HG03565 (cell line): ENCODE results near the gene BRD4.

ENCODE experiments used
- ATAC-seq: cut with Tn5 transposase; IDR thresholded peaks from one replicate; pipeline ENCODE4 v1.9.1; 2021; ENCODE audit warnings: mild to moderate bottlenecking, moderate library complexity; ENCODE audit not compliant: unreplicated experiment

BRD4 gene

GRCh38 chr19:15291548-15292021 is 40.8 kb downstream of the BRD4 start:
- no peak for ATAC-seq

- no peak for ATAC-seq
Measured at GRCh38 chr19:15291089-15291488, 41.2 kb downstream of the BRD4 start.

GRCh38 chr19:15290166-15290565 is 42.2 kb downstream of the BRD4 start:
- ATAC-seq, result no peak

DNA sequence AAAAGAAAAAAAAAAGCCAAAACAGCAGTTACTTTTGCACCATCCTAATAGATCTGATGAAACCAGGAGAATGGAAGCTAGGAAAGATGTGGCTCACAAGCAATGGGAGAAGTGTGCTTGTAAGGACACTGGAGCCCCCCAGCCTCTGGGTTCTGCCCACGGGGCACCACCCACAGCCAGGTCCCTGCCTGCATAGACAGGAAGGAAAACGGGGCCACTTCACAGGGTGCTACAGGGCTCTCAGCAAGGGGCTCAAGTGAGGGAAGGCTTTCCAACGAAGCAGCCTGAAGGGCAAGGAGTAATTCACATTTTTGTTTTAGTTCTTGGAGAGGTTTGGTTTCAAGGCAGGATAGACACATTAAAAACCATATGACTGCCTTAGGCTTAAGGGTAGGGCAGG is 42.7 kb downstream of the BRD4 start:
- ATAC-seq, result no peak

DNA sequence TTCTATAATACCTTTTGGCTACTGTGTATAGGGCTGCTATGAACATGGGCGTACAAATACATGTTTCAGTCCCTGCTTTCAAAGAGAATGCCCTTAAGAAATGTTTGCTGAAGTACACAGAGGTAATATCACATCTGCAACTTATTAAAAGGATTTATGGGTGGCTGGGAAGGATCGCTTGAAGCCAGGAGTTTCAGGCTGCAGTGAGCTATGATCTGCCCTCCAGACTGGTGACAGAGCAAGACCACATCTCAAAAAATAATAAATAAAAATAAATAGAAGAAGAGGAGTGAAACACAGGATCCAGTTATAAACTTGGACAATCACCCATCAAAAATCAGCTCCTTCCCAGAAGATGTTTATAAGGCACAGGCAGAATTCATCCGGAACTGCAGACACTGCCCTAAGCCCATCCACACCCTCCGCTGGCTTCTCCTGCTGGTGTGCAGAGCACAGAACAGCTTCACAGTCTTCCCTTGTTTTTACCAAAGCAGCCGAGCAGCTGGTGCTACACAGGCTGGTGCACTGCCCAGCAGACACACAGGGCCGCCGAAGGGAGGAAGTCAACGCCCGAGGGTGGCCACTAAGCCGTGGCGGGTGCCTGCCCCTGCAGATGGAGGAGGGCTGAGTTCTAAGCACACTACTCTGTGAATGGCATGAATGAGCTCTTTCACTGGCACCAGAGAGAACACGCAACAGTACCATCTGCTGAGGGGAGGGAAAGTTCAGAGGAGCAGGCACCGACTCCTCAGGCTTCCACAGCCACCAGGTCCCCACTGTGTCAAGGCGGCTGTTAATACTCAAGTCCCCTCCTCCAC is 44.0 kb downstream of the BRD4 start:
- no peak for ATAC-seq

DNA sequence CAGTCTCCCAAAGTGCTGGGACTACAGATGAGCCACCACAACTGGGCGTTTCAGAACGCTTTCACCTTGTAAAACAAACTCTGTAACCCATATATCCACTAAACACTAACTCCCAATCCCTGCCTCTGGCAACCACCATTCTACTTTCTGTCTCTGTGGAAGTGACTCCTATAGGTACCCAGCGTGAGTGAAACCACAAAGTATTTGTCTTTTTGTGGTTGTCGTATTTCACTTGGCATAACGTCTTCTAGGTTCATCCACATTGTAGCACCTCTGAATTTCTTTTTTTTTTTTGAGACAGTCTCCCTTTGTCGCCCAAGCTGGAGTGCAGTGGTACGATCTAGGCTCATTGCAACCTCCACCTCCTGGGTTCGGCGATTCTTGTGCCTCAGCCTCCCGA is 44.8 kb downstream of the BRD4 start:
- ATAC-seq, result no peak

- ATAC-seq, result no peak
Measured at GRCh38 chr19:15286688-15287365, 45.5 kb downstream of the BRD4 start.

DNA sequence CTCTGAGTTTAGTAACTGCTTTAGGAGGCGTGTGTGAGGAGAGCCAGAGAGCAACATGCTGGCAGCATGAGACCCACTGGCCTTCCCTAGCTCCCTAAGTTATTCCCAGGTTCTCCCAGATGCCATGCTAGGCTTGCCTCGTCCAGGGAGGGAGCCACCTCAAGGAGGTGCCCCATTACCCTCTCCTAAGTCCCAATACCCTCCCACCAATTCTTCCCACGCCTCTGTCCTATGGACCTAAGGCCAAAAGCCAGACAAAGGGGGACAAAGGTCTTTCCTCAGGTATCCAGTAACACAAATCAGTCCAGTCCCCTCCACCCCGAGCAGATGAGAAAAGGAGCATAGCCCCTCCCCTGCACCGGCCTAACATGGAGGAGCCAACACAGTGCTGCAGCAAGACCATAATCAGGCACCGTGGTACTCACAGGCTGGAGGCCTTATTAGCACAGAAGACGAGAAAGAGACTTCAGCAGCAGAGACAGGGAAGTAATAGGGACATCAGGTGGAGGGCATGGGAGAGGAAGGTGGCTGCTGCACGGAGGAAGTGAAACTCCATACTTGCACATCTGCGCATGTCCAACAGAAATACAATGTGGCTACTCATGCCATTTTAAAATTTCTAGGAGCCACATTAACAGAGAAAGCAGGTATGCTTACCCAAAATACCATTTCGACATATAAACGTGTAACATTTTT is 46.3 kb downstream of the BRD4 start:
- no peak for ATAC-seq

- no peak for ATAC-seq
Measured at GRCh38 chr19:15284896-15285295, 47.4 kb downstream of the BRD4 start.

DNA sequence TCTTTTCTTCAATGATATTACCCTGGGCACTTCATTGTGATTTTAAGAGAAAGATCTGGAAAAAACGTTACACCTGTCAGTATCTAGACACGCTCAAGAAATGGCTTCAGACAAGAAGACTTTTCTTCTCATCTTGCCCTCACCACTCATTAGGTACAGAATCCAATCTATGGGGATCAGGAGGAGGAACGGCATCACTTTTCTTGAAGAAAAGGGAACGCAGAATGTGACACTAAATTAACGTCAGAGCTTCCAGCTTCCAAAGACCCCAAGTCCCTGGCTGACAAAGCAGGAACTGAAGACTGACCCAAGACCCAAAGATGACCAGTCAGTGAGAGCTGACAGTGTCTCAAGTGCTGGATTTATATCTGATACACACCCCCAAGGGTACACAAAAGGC is 48.2 kb downstream of the BRD4 start:
- ATAC-seq, result no peak

GRCh38 chr19:15283141-15283883 is 49.0 kb downstream of the BRD4 start:
- no peak for ATAC-seq

DNA sequence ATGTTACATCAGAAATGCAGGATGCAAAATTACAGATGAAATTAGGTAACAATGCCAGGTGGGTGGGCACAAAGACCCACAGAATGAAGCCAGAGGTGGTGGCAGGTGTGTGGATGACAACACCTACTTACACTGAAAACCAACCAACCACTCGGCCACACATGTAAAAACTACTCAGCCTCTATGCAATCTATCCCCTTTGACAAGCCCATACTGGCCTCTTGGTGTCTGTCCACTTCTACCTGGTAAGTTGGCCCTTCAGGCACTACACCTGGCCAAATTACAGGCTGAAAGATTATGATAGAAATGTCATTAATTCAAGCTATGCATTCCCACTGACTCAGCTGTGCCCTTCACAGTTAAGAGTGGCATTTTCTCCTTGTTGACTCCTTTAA is 50.0 kb downstream of the BRD4 start:
- no peak for ATAC-seq

DNA sequence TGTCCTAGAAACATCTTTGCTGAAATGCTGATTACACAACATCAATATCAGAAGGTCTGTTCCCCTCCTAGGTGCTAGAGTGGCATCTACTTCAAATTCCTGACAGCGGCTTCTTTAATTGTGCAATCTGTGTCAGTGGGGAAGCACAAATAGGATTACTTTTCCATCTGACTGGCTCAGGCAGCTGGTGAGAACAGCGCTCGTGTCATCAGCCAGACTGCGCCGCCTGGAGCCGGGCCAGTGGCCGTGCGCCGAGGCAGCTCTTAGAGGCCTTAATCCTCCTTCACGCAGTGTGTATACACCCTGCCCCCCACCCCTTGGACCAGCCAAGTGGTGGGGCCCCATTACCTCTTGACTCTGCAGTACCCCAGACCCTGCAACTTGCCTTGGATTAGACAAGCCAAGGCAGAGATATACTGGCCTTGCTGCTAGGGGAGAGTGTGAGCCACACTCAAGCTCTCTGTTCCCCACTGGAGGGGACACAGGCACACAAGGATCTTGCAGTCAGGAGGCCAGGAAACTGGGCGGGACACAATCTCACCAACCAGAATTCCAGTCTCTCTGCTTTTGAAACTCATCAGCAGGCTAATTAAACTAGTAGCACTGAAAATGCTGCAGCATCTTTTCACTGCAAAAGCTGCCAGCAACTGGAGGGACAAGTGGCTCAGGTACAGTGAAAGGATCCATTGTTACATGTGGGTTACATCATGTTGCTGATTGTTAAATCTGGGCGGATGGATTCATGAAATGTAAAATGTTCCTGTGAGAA is 51.2 kb downstream of the BRD4 start:
- no peak for ATAC-seq

GRCh38 chr19:15280048-15280725 is 52.2 kb downstream of the BRD4 start:
- ATAC-seq, result no peak

DNA sequence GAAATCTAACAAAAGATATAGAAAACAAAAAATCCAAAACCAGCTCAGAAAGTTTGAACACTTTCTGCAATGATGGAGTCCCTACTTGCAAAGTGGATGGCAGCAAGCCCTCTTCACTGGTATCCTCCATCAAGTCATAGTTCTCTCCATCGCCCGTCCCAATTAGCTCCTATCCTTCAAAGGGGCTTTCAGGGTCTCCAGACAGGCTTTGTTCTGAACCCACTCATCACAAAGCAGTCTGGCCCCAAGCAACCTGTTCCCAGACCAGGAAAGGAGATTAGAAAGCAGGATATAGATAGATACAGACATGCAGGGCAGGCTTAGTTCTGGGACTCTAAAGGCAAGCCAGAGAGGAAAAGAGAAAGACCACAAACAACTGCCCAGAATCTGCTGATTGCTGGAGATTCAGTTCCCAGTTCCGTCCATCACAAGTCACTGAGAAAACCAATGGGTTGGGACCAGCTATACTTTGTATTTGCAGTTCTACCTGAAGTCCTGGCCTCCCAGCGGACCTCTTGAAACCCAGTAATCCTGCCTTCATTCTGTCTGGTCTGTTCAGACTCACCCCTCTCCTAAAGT is 52.9 kb downstream of the BRD4 start:
- no peak for ATAC-seq

GRCh38 chr19:15276620-15277215 is 55.6 kb downstream of the BRD4 start:
- no peak for ATAC-seq

GRCh38 chr19:15274477-15274876 is 57.9 kb downstream of the BRD4 start:
- no peak for ATAC-seq

- ATAC-seq, result no peak
Measured at GRCh38 chr19:15269806-15270205, 62.5 kb downstream of the BRD4 start.

DNA sequence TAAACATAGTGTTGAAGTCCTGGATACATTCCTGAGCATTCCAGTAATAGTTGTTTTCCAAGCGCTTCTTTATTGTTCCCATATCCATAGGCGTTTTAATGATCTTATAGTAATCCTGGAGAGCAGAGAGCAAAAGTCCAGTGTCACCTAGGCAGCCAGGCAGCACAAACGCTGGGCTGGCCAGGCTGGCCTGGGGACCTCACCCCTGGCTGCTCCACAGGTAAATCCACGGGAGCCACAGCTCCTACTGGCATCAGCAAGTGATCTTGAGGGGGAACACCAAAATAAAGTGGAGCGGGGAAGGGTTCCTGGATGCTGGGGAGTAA is 63.4 kb downstream of the BRD4 start:
- ATAC-seq, result no peak
